Astrocyte (in vitro differentiated cells and primary cell): ENCODE results near the gene PGM5. TPM values are rescaled to one million over a fixed set of nuclear protein-coding genes. Genes with fewer than 3 reads are reported as not detected.

Experiments
- DNase-seq: peaks from one replicate; pipeline ENCODE4 v3.0.0-alpha.2; 2010; ENCODE audit warnings: low read depth
- FAIRE-seq: peaks from 2 replicates; lab custom pipeline; 2011; peaks lifted over from hg19 to GRCh38; lab: Jason Lieb, UNC
- H2AFZ ChIP-seq: 2 replicates; pipeline ENCODE4 v1.6.0; 2012; ENCODE audit warnings: low read depth, low read length, inconsistent platforms
- H3K27ac ChIP-seq: 2 replicates; pipeline ENCODE4 v1.5.1; 2011; ENCODE audit warnings: low read depth, low read length, inconsistent platforms
- H3K27me3 ChIP-seq: 2 replicates; pipeline ENCODE4 v1.6.0; 2011; ENCODE audit warnings: low read length, inconsistent platforms; ENCODE audit not compliant: insufficient read depth
- H3K36me3 ChIP-seq: 2 replicates; pipeline ENCODE4 v1.5.1; 2011; ENCODE audit warnings: low read length, inconsistent platforms; ENCODE audit not compliant: insufficient read depth
- H3K4me1 ChIP-seq: 2 replicates; pipeline ENCODE4 v1.5.1; 2011; ENCODE audit warnings: low read length, inconsistent platforms; ENCODE audit not compliant: insufficient read depth
- H3K4me2 ChIP-seq: 2 replicates; pipeline ENCODE4 v1.6.0; 2012; ENCODE audit warnings: low read length, inconsistent platforms
- H3K4me3 ChIP-seq: 2 replicates; pipeline ENCODE4 v1.5.1; 2011; ENCODE audit warnings: low read depth, mild to moderate bottlenecking, low read length, inconsistent platforms; ENCODE audit not compliant: insufficient read depth
- H3K79me2 ChIP-seq: 2 replicates; pipeline ENCODE4 v1.6.0; 2012; ENCODE audit warnings: mild to moderate bottlenecking, low read length, inconsistent platforms; ENCODE audit not compliant: insufficient read depth
- H3K9ac ChIP-seq: 2 replicates; pipeline ENCODE4 v1.6.0; 2012; ENCODE audit warnings: mild to moderate bottlenecking, low read length, inconsistent platforms
- H3K9me3 ChIP-seq: 2 replicates; pipeline ENCODE4 v1.5.1; 2012; ENCODE audit warnings: low read depth, mild to moderate bottlenecking, low read length, inconsistent platforms; ENCODE audit not compliant: insufficient read depth
- H4K20me1 ChIP-seq: 2 replicates; pipeline ENCODE4 v1.6.0; 2012; ENCODE audit warnings: low read length, inconsistent platforms; ENCODE audit not compliant: insufficient read depth
- H3K27ac Mint-ChIP-seq: one replicate; pipeline ENCODE4 v1.8.0; 2021; ENCODE audit warnings: mild to moderate bottlenecking, mixed read lengths; ENCODE audit not compliant: unreplicated experiment
- H3K27me3 Mint-ChIP-seq: one replicate; pipeline ENCODE4 v1.8.0; 2021; ENCODE audit warnings: low read depth, mixed read lengths; ENCODE audit not compliant: unreplicated experiment
- H3K36me3 Mint-ChIP-seq: one replicate; pipeline ENCODE4 v1.8.0; 2021; ENCODE audit warnings: low read depth, mixed read lengths; ENCODE audit not compliant: unreplicated experiment
- H3K4me1 Mint-ChIP-seq: one replicate; pipeline ENCODE4 v1.8.0; 2021; ENCODE audit warnings: low read depth, mixed read lengths; ENCODE audit not compliant: unreplicated experiment
- H3K4me3 Mint-ChIP-seq: one replicate; pipeline ENCODE4 v1.8.0; 2021; ENCODE audit warnings: mild to moderate bottlenecking, moderate library complexity, mixed read lengths; ENCODE audit not compliant: unreplicated experiment
- H3K9me3 Mint-ChIP-seq: one replicate; pipeline ENCODE4 v1.8.0; 2021; ENCODE audit warnings: mild to moderate bottlenecking, mixed read lengths; ENCODE audit not compliant: unreplicated experiment
- EZH2 ChIP-seq: IDR thresholded peaks from 2 replicates; pipeline ENCODE4 v1.6.1; 2012; ENCODE audit warnings: mild to moderate bottlenecking, low read length, inconsistent platforms; ENCODE audit not compliant: insufficient read depth
- total RNA-seq: library from RNA; stranded (reverse); gene quantifications from 2 replicates; pipeline ENCODE4 v1.2.1, GENCODE V29; 2021
- TF ChIP-seq, protein P1 (sequence below): IDR thresholded peaks from 2 replicates; pipeline ENCODE4 v1.5.1; 2011; ENCODE audit warnings: low read depth, mild to moderate bottlenecking, inconsistent platforms, low read length, moderate library complexity; ENCODE audit not compliant: insufficient read depth

The PGM5 gene
- total RNA-seq, 1 donor from 2014 or later, result 1.8 TPM

DNA sequence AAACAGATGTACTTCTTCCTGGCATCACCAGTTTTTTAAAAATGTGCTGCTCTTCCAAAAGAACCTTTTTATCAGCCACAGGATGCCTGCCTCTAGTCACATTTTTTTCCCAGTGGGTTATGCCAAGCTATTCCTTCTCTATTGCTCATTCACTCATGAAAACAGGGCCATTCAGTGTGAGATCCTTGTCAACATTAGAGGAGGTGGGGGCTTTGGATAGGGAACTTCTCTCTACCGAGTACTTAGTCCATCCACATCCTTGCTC, 181.1 kb downstream of the PGM5 start:
- no peak overlapping the region for H3K4me3 Mint-ChIP-seq
- Histone ChIP-seq H3K9me3 (no peaks in the 10 kb centered on the region), H3K4me1 (no peaks in the 10 kb centered on the region), H2AFZ (no peak overlapping the region), H4K20me1 (no peaks in the 10 kb centered on the region), H3K27ac (no peak overlapping the region), H3K27me3 (no peaks in the 10 kb centered on the region), H3K9ac (no peak overlapping the region), H3K79me2 (no peaks in the 10 kb centered on the region), H3K4me2 (no peak overlapping the region), H3K36me3 (no peaks in the 10 kb centered on the region), H3K4me3 (no peak overlapping the region)
- DNase-seq, result no peak
- peaks cover 27% of the 10 kb centered on the region for H3K27me3 Mint-ChIP-seq
- no peak overlapping the region for H3K27ac Mint-ChIP-seq
- TF ChIP-seq, protein P1, sequence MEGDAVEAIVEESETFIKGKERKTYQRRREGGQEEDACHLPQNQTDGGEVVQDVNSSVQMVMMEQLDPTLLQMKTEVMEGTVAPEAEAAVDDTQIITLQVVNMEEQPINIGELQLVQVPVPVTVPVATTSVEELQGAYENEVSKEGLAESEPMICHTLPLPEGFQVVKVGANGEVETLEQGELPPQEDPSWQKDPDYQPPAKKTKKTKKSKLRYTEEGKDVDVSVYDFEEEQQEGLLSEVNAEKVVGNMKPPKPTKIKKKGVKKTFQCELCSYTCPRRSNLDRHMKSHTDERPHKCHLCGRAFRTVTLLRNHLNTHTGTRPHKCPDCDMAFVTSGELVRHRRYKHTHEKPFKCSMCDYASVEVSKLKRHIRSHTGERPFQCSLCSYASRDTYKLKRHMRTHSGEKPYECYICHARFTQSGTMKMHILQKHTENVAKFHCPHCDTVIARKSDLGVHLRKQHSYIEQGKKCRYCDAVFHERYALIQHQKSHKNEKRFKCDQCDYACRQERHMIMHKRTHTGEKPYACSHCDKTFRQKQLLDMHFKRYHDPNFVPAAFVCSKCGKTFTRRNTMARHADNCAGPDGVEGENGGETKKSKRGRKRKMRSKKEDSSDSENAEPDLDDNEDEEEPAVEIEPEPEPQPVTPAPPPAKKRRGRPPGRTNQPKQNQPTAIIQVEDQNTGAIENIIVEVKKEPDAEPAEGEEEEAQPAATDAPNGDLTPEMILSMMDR, result no peak
- no peak for TF ChIP-seq EZH2
- no peaks in the 10 kb centered on the region for H3K36me3 Mint-ChIP-seq
- no peaks in the 10 kb centered on the region for H3K9me3 Mint-ChIP-seq
- FAIRE-seq, result no peak
- peaks cover 6% of the 10 kb centered on the region for H3K4me1 Mint-ChIP-seq

DNA sequence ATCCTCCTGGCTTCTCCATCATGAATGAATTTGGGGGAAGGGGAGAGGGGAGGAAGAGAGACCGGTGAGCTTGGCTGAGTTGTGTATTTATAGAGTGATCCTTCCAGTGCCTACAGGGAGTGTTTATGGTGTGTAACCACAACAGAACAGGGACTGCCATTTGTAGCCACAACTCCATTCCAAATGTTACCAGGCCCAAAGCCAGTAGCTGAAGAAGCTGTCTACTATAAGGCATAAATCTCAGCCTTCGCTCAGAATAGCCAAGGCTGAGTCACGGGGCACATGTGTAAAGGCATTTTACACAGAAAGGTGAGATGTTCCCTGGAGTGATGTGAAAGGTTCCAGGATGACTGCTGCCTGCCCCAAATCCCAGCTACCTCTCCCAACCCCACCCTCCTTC, 181.8 kb downstream of the PGM5 start:
- no peak for FAIRE-seq
- H3K27me3 ChIP-seq, result no peaks in the 10 kb centered on the region
- no peak for TF ChIP-seq EZH2
- TF ChIP-seq, protein P1, result no peak
- no peak overlapping the region for H3K27ac ChIP-seq
- Mint-ChIP-seq H3K27ac (no peak overlapping the region), H3K27me3 (peaks cover 25% of the 10 kb centered on the region), H3K4me1 (peaks cover 6% of the 10 kb centered on the region), H3K4me3 (no peak overlapping the region), H3K36me3 (no peaks in the 10 kb centered on the region), H3K9me3 (no peaks in the 10 kb centered on the region)
- H3K79me2 ChIP-seq, result no peaks in the 10 kb centered on the region
- no peak overlapping the region for H3K4me2 ChIP-seq
- no peak for DNase-seq
- H4K20me1 ChIP-seq, result no peaks in the 10 kb centered on the region
- H2AFZ ChIP-seq, result no peak overlapping the region
- no peaks in the 10 kb centered on the region for H3K4me1 ChIP-seq
- no peaks in the 10 kb centered on the region for H3K36me3 ChIP-seq
- no peaks in the 10 kb centered on the region for H3K9me3 ChIP-seq
- no peak overlapping the region for H3K9ac ChIP-seq
- no peak overlapping the region for H3K4me3 ChIP-seq

DNA sequence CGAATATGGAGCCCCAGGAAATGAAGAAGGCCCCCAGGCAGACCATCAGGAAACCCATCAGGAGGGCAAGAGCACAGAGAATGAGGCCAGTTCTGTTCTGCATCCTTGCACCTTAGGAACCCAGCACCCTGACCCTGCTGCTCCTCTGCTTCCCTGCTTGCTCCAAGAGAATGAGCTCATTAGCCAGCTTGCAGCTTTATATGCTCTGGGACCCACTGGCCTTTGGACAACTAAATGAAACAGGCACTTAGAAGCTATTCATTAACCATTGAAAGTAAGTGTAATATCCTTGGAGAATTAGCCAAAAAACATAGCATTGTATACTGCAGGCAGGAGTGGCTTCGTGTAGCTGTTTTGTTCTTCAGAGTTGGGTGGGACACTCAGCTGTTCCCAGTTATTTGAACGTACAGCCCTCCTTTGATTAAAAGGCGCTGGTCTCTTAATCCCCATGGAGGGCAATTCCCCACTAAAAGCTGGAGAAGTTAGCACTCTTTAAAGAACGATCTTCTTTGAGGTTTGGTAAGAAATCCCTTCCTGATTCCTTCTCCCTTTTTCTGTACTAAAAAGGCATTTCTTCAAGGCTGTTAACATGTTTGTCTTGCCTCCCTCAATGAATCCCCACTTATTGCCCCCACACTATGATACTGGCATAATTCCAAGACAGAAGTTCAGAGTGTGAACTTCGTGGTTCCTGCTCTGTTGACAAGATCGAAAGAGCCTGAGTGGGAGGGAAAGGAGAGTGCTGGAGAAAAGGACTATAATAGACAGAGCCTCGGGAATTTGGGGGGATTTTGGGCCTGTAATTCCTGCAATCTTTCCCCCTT, 184.5 kb downstream of the PGM5 start, which contains the start of gene TMEM252:
Gene TMEM252 (minus strand): TSS at position 172 of the 824 bp plus-strand sequence. CDS start 69 bp downstream, at position 103.
- Mint-ChIP-seq H3K9me3 (no peaks in the 10 kb centered on the region), H3K4me3 (no peak within 1 kb of the TSS), H3K4me1 (peaks cover 6% of the 10 kb centered on the region), H3K27me3 (peaks cover 25% of the 10 kb centered on the region), H3K36me3 (no peaks in the 10 kb centered on the region), H3K27ac (no peak within 1 kb of the TSS)
- no peaks in the 10 kb centered on the region for H3K27me3 ChIP-seq
- DNase-seq, result no peak
- no peaks in the 10 kb centered on the region for H3K9me3 ChIP-seq
- no peak within 1 kb of the TSS for H3K4me2 ChIP-seq
- no peak within 1 kb of the TSS for H3K27ac ChIP-seq
- H3K36me3 ChIP-seq, result no peaks in the 10 kb centered on the region
- H2AFZ ChIP-seq, result no peak within 1 kb of the TSS
- no peak within 1 kb of the TSS for H3K9ac ChIP-seq
- H4K20me1 ChIP-seq, result no peaks in the 10 kb centered on the region
- H3K4me3 ChIP-seq, result no peak within 1 kb of the TSS
- H3K4me1 ChIP-seq, result no peaks in the 10 kb centered on the region
- no peak for TF ChIP-seq EZH2
- TF ChIP-seq, protein P1, result no peak
- no peaks in the 10 kb centered on the region for H3K79me2 ChIP-seq
- FAIRE-seq, result no peak
